ENCODE measurements around the gene PDAP1. TPM values are rescaled to one million over a fixed set of nuclear protein-coding genes. Genes with fewer than 3 reads are reported as not detected.

The PDAP1 gene
- polyA plus RNA-seq, 1 experiment: 60.2 TPM

GRCh38 chr7:99404235-99404976 is 4.0 kb downstream of the PDAP1 start:
- no peak overlapping the region for H3K4me3 ChIP-seq (ENCODE audit: low read depth, low read length)
- no peak overlapping the region for H3K27ac ChIP-seq (ENCODE audit: low read depth, low read length)
- POLR2A ChIA-PET: interaction anchor here (0.7 kb wide), 1 partner anchor 28 kb away, joined by 4 read pairs; no protein-coding TSS in a partner anchor
- CTCF ChIA-PET: no interaction called here
- no peaks in the 10 kb centered on the region for H3K9me3 ChIP-seq (ENCODE audit: control insufficient read depth, insufficient read depth, low read length)
- no peak for DNase-seq (ENCODE audit: low read depth, low spot score)
- no peaks in the 10 kb centered on the region for H3K27me3 ChIP-seq (ENCODE audit: control insufficient read depth, insufficient read depth, low read length)
- TF ChIP-seq CTCF (IDR thresholded peaks at IDR 0.05; ENCODE audit: low read depth, low read length): no peak

- no peak overlapping the region for H3K27ac ChIP-seq (ENCODE audit: low read depth, low read length)
- TF ChIP-seq CTCF (IDR thresholded peaks at IDR 0.05; ENCODE audit: low read depth, low read length): no peak
- no peaks in the 10 kb centered on the region for H3K9me3 ChIP-seq (ENCODE audit: control insufficient read depth, insufficient read depth, low read length)
- ChIA-PET POLR2A (interaction anchor here (0.7 kb wide), 1 partner anchor 28 kb away, joined by 4 read pairs; no protein-coding TSS in a partner anchor), CTCF (no interaction called here)
- no peak overlapping the region for H3K4me3 ChIP-seq (ENCODE audit: low read depth, low read length)
- no peak for DNase-seq (ENCODE audit: low read depth, low spot score)
- no peaks in the 10 kb centered on the region for H3K27me3 ChIP-seq (ENCODE audit: control insufficient read depth, insufficient read depth, low read length)
Measured at GRCh38 chr7:99403764-99404163, 4.6 kb downstream of the PDAP1 start.

- H3K4me3 ChIP-seq (ENCODE audit: low read depth, low read length): no peak overlapping the region
- CTCF ChIA-PET: no interaction called here
- POLR2A ChIA-PET: interaction anchor here (0.7 kb wide), 1 partner anchor 9 kb away, joined by 6 read pairs; no protein-coding TSS in a partner anchor
- no peak for TF ChIP-seq CTCF (IDR thresholded peaks at IDR 0.05; ENCODE audit: low read depth, low read length)
- H3K27me3 ChIP-seq (ENCODE audit: control insufficient read depth, insufficient read depth, low read length): no peaks in the 10 kb centered on the region
- H3K9me3 ChIP-seq (ENCODE audit: control insufficient read depth, insufficient read depth, low read length): no peaks in the 10 kb centered on the region
- no peak overlapping the region for H3K27ac ChIP-seq (ENCODE audit: low read depth, low read length)
- DNase-seq (ENCODE audit: low read depth, low spot score): no peak
Measured at GRCh38 chr7:99402854-99403253, 5.5 kb downstream of the PDAP1 start.

- H3K9me3 ChIP-seq (ENCODE audit: control insufficient read depth, insufficient read depth, low read length): no peaks in the 10 kb centered on the region
- ChIA-PET CTCF (no interaction called here), POLR2A (interaction anchor here (1.8 kb wide), 1 partner anchor 9 kb away, joined by 12 read pairs; the partner anchor contains the start of genes BUD31 and PDAP1)
- no peak overlapping the region for H3K4me3 ChIP-seq (ENCODE audit: low read depth, low read length)
- DNase-seq (ENCODE audit: low read depth, low spot score): no peak
- no peaks in the 10 kb centered on the region for H3K27me3 ChIP-seq (ENCODE audit: control insufficient read depth, insufficient read depth, low read length)
- H3K27ac ChIP-seq (ENCODE audit: low read depth, low read length): no peak overlapping the region
- TF ChIP-seq CTCF (IDR thresholded peaks at IDR 0.05; ENCODE audit: low read depth, low read length): no peak
Measured at GRCh38 chr7:99399597-99399996, 8.8 kb downstream of the PDAP1 start.

- Histone ChIP-seq H3K27me3 (ENCODE audit: control insufficient read depth, insufficient read depth, low read length) (no peaks in the 10 kb centered on the region), H3K4me3 (ENCODE audit: low read depth, low read length) (no peak overlapping the region), H3K27ac (ENCODE audit: low read depth, low read length) (no peak overlapping the region), H3K9me3 (ENCODE audit: control insufficient read depth, insufficient read depth, low read length) (no peaks in the 10 kb centered on the region)
- CTCF ChIA-PET: interaction anchor here (0.6 kb wide), 1 partner anchor 10 kb away, joined by 4 read pairs; no protein-coding TSS in a partner anchor
- no peak for DNase-seq (ENCODE audit: low read depth, low spot score)
- POLR2A ChIA-PET: interaction anchor here (0.9 to 1.8 kb wide), 2 partner anchors 10 to 20 kb away, joined by 3 to 12 read pairs; partner anchors contain the start of genes BUD31 and PDAP1
- no peak for TF ChIP-seq CTCF (IDR thresholded peaks at IDR 0.05; ENCODE audit: low read depth, low read length)
Measured at GRCh38 chr7:99398891-99399445, 9.4 kb downstream of the PDAP1 start.
